RKO (cell line): Measurements from ENCODE around the gene SLC38A10.
"Not testable (repeated sequence)": the region's sequence is repeated elsewhere in the genome, so short reads cannot be mapped to it uniquely, and the experiment has no call there.

Source experiments
- DNase-seq: peaks from one replicate; pipeline ENCODE4 v3.0.0-alpha.2; 2016; ENCODE audit warnings: low spot score

SLC38A10 gene

DNA sequence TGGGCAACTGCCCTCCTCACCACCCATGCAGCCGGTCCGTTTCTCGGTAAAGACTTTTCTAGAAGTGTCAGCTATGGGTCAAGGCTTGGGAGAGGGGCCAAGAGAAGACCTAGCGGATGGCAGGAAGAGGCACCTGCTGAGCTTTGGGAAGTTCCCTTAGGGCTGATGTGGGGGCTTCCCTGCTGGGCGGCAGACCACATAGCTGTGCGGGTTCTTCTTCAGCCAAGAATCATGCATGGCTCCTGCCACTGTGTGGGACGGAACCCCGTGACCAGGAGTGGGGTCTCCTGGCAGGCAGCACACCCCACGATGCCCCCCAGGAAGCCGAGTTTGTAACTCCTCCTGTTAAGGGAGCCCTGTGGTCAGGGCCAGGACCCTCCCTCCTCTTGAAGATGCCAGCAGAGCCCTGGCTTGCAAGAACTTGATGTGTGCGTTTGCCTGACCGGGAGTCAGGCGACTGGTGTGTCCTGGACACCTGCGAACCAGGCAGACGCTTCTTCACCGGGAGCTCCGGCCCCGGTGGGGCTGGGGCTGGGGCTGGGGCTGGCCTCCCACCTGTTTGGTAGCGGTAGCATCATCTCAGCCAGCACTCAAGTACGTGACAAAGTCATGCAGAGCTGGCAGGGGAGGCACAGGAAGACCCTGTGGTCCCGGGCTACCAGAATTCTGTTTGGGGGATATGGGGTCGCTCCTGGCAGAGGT, 17.7 kb upstream of the SLC38A10 start:
- DNase-seq = no peak

DNA sequence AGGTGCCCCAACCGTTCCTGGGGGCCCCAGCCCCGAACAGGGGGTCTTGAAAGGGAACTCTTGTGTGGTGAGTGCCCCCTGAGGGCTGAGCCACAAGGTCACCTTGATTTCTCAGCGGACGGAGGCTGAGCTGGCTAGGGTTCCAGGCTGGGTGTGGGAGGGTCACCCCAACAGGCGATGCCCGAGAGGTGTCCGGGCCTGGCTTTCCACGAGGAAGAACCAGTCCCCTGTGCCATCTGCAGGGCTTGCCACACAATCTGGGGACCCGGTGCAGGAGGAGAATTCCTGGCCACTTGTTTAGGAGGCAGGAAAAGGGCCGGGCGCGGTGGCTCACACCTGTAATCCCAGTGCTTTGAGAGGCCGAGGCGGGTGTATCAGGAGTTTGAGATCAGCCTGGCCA, 16.8 kb upstream of the SLC38A10 start:
- no peak for DNase-seq

DNA sequence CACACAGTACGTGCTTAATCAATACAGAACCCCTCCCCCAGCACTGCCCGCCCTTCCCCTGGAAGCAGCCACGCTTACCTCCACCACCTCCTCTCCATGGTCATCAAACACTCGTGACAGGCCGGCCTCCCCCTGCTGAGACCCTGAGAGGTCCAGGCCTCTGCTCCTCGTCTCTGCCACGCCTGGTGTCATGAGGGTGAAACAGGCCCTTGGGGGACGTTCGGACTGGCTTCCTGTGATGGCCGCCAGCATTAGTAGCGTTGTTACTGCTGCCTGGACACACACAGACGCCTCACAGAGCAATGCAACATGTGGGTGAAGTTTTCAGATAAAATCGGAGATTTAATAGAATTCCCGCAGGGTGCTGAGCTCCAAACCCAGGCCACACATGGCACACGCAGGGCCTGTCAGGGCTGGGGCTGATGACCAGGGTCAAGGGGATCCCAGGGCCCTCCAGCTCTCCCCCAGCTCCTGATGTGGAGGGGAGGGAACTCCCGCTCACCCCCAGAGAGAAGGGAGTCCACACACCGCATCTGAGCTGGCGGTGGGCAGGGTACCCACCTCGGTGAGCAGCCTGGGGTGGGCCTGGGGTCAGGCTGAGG, 15.9 kb upstream of the SLC38A10 start:
- DNase-seq = no peak

DNA sequence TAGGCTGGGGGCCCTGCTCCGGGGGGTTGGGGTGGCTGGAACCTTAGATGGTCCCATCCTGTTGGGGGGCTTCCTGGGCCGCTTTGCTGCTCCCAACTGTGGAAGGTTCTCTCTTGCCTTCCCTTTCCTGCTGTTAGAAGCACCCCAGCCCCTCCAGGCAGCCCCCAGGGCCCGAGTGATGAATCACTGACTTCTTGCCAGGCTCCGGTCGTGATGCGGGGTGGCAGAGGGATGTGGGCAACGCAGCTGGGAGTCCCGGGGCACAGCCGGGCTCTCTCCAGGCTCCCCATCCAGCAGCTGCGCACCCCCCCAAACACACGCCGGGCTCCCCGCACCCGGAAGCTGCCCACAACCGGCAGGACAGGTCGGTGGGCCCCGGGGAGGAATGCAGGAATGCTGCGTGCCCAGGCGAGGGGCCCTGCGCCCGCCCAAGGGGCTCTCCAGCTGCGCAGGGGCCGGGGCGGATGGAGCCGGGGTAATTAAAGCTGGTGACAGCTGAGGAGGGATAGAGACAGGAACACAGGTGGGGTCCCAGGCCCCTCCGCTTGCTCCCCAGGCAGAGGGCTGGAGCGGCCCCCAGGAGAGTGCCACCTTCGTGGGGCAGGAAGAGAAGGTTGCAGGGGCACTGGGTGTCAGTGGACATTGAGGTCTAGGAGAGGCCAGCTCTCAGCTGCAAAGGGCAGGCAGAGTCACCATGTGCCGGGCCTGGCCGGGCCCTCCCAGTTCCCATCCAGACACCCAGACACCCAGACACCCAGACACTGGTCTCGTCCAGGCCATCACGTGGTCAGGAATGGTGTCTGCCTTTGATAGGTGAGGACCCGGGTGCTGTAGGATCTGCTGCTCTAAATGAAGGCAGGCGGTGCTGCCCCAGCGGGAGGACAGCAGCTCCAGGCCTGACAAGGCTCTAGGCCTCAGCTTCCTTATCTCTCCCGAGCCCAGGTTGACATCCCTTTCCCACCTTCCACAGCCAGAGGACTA, 15.0 kb upstream of the SLC38A10 start:
- no peak for DNase-seq

DNA sequence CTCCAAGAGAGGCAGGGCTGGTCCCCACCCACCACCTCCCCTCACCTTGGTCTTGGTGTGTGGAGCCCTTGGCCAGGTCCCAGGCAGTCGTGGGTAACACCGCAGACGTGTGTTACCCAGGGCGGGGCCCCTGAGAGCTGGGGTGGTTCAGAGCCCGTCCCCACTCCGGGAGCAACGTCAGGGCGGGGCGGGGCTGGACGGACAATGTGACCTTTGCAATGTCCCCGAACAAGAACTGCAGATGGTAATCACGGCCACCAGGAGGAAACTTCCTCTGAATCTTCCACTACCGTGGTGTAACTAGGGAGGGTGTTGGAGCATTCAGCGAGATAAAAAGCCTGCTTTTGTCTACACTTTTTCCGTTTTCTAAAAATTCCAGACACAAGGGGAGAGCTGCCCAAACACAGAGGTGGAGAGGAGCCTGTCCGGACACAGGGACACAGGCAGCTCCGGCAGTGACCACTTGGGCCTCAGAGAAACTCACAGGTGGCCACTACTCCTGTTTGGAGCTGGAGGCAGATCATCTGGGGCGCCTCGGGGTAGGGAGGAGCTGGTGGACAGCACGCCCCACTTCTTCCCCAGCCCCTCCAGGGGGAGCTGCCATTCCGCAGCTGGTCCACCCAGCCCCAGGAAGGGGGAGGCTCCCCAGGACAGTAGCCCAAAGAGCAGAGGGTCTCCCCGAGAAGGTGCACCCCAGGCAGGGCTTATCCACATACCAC, 14.2 kb upstream of the SLC38A10 start:
- DNase-seq = no peak

DNA sequence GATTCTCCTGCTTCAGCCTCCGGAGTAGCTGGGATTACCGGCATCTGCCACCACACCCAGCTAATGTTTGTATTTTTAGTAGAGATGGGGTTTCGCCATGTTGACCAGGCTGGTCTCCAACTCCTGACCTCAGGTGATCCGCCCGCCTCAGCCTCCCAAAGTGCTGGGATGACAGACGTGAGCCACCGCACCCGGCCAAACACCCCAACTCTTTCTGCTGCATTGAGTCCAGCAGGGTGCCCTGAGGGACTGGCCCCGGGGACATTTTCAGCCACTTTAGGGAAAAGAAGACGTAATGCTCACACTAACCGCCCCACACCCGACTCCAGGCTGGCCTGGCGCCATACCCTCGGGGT, 13.7 kb upstream of the SLC38A10 start:
- DNase-seq = not testable (repeated sequence)

DNA sequence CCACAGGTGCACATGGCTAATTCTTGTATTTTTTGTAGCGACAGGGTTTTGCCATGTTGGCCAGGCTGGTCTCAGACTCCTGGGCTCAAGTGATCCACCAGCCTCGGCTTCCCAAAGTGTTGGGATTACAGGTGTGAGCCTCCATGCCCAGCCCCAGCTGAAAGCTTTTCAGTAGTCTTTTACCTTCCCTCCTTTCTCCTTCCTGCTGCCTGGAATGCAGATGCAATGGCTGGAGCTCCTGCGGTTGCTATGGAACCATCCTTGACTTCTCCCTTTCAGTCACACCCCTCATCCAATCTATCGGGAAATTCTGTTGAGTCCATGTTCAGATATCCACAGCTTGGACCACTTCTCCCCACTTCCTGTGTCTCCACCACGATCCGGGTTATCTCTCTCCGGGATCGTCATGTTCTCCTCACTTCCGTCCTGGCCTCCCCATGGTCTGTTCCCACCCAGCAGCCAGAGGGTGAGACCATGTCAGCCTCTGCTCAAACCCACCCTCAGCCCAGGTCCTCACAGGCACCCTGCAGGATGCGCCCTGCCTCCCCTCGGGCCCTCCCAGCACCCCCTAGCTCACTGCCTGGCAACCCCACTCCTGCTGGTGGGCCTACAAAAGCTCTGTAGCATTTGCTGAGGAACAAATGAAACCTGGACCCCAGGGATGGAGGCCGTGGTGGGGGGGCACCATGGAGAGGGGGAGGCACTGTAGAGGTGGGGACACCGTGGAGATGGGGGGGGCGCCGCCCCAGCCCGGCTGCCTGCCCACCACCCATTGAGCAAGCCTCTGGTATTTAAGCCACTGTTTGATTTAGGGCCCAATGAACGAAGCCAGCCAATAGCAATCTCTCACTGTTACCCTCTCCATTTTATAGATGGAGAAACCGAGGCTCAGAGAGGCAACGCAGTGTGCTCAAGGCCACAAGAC, 12.8 kb upstream of the SLC38A10 start:
- DNase-seq = no peak

DNA sequence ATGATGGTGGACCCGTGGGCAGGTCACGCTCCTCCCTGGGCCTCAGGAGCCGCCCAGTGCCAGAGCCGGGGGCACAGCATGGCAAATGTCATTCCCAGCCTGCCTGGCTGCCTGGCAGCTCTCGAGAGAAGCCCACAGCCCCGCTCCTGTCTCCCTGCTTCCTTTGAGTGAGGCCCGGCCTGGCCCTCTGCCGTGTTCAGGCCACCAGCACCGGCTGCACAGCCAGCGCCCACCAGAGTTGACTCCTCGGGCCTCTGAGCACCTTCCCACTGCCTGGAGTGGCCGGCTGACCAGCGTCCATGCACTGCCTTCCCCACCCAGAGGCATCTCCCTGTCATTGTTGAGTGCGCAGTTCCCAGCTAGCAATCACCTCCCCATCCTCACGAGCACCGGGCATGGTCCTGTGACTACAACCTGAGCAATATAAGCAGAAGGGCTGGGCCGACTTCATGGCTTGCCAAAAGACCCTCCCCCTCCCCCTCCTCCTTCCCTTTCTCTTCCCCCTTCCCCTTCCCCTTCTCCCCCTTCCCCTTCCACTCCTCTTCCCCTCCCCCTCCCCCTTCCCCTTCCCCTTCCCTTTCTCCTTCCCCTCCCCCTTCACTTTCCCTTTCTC, 11.9 kb upstream of the SLC38A10 start:
- no peak for DNase-seq

DNA sequence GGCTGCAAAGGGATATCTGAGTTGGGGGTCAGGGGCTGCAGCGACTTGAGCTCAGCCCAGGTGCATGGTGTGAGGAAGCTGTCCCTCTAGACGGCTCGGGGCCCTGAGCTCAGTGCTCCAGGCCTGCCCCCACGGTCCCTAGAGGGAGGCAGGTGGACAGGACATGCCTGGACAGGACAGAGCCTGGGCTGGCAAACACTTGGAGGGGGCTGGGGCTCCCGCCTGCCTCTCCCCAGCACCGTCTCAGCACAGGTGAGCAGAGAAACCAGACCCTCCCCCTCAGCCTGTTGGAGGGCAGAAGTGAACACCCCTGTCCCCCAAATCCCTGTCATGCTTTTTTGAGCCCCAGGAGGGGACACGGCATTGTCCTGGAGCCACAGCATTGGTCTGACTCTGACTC, 11.4 kb upstream of the SLC38A10 start:
- no peak for DNase-seq

DNA sequence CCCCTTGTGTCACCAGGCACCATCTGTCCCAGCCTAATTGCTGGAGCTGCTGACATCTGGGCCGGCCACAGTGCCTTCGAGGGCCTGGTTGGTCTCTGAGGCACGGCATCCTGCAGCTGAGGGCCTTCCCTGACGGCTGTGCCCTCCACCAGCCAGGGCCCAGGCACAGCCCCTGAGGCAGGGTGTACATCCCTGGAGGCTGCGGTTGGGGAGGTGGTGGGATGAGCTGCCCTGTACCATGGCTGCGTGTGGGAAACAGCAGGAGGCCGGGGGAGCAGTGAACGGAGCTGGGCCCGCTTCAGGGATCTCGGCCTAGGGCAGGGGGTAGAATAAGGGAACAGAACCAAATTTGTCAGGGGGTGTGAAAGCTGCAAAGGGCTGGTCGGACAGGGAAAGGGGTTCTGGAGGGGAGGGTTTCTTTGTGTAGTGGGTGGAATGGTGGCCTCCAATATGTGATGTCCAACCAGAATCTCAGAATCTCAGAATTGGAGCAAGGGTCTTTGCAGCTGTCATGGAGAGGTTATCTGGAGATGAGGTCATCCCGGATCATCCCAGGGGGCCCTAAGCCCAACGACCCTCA, 10.0 kb upstream of the SLC38A10 start:
- DNase-seq = no peak

DNA sequence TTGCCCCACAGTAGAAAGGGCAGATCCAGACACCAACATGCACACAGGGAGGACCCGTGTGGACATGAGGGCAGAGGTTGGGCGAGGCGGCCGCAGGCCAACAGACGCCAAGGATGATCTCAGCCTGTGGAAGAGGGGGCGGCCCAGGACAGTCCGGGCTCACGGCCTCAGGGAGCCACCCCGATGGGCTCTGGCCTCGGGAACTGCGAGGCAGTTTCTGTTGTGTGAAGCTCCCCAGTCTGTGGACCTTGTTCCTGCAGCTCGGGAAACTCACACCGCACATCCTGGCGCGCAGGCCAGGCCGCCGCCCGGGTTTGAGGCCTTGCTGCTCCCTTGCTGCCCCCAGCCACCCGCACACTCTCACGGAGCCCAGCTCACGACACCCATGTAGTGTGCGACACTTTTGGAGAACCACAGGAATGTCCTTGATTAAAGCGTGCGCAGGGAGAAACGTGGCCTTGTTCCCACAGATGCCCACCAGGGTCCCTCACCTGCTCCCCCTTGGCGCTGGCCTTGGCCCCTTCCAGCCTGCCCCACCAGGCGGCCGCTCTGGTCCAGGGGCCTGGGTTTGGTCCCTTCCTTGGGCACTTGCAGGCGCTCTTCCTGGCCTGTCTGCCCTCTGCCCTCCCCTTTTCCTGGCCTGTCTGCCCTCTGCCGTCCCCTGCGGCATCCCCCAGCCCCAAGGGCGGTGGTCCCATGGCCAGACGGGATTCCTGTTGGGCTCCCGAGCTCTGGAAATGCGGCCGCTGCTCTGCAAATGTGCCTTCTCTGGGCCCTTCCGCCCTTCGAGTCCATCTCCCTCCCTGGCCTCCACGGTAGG, 9.3 kb upstream of the SLC38A10 start:
- DNase-seq = no peak

DNA sequence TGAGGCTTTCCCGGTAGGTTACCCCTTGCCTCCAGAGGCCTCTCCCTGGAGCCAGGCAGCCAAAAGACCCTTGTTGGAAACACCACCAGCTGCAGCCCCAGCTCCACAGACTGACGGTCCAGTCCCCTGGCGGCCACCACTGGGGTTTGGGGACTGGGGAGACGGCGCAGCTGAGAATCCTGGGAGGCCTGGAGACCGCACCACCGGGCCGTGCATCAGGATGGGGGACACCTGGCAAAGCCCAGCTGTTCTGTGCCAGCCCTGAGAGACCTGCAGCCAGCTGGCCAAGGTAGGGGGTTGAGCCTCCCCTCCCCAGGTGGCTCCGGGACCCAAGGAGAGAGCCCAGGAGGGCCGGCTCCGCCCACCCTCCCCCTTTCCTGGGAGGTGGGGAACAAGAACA, 8.3 kb upstream of the SLC38A10 start:
- DNase-seq = no peak

DNA sequence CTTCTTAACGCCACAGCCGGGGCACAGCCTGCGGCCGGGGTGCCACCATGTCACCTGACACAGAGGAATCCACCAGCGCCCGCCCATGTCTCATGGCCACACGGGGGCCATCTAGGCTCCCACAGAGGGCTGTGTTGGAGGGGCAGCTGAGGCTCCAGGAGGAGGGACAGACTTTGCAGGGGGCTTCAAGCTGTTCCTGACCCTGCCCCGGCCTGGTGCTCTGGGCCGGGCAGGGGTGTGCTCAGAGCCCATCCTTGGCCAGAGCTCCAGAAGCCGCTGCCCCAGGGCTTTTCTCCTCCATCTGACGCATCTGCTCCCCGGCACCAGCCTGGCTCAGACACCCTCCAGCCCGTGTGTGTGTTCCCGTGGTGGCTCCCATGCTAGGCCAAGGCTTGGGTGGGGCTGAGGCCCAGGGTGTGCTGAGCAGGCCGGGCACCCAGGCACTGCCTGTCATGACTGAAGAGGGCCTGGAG, 7.8 kb upstream of the SLC38A10 start:
- DNase-seq = no peak

DNA sequence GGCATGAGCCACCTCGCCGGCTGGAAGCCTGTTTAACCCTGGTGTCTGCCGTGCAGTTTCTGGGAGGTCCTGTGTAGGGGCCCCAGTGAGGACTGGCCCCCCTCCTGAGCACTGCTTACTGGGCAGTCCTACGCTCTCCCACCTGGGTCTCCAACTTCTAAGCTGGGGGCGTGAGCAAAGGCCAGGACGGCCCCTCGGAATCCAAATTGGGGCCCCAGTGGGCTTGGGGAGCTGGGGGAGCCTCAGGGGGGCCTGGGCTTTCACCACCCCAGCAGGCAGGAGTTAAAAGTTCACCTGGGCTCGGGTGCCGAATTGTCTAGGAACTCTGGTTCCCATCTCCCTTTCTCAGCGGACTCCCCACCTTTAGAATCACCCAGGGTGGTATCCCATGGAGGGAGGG, 7.2 kb upstream of the SLC38A10 start:
- no peak for DNase-seq

DNA sequence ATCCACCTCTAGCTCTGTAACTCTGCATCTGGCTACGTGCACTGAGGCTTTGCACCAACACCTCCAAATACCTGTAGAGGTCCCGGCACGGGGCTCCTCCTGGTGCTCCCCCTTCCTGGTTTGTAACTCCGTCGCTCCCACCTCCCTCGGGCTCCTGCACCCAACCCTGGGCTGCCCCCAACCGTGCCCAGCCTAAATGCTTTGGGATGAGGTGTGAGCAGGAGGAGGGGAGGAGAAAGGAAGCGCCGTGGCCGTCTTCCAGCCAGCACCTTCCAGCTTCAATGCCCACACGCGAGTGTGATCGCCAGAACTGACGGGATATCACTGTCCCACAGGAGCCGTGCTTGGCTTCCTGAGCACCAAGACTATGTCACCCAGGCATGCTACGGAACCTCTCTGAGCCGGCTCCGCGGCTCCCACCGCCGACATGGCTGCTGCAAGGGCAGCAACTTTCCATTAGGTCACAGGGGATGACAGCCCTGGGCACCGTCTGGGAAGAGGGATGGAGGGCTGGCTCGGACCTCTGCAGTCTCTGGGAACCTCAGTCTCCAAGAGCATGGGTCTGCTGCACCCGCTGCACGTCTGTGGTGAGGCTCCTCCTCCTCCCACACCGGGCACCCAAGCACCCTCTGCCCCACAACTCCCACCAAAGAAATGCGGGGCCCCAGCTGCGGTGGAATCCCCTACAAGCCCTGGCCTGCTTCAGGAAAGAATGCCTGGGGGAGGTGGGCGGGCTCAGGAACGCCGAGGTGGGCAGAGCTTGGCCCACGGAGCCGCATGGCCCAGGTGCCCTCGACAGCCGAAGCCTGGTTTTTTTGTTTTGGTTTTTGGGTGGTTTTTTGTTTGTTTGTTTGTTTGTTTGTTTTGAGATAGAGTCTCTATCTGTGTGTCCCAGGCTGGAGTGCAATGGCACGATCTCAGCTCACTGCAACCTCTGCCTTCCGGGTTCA, 6.4 kb upstream of the SLC38A10 start:
- no peak for DNase-seq

DNA sequence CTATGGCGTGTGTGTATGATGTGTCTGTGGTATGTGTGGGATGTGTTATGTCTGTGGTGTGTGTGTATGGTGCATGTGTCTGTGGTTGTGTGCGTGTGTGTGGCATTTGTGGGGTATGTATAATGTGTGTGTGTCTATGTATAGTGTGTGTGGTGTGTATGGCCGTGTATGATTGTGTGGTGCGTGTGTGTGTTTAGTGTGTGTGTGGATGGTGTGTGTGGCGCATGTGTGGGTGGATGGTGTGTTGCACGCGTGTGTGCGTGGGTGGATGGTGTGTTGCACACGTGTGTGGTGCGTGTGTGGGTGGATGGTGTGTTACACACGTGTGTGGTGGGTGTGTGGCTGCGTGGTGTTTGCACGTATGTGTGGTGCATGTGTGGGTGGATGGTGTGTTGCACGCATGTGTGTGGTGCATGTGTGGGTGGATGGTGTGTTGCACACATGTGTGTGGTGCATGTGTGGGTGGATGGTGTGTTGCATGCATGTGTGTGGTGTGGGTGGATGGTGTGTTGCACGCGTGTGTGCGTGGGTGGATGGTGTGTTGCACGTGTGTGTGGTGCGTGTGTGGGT, 5.6 kb upstream of the SLC38A10 start:
- no peak for DNase-seq

DNA sequence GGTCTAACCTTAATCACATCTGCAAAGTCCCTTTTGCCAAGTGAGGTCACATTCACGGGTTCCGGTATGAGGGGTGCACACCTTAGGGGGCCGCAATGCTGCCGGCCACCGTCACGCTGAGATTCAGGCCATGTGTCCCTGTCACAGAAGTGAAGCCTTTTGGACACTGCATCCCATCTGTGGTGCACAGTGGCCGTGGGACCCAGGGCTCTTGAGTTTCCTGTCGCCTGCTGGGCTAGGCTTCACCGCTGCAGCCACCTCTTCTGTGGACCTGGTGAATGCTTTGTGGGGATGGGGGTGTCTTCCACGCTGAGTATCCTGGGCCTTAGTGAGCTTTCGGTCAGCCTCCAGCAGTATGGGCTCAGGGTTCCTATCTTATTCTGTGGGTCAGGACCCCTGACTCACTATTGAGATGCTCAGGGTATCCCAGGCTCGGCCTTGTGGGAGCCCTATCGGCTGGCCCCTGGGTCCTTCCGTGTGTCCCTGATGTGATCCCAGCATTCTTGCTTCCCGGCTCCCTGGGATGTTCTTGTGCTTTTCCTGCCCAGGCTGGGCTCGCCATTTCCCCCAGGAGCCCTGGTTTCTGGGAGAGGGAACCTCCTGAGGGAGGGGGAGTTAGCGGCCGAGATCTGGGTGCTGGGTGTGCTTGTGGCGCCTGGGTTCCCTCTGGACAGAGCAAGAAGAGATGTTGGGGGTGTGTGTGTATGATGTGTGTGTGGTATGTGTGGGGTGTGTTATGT, 4.9 kb upstream of the SLC38A10 start:
- no peak for DNase-seq
